GM18907 (cell line): ENCODE measurements around the gene SUSD2.
"Not testable (repeated sequence)": the region's sequence is repeated elsewhere in the genome, so short reads cannot be mapped to it uniquely, and the experiment has no call there.

Source experiments
- ATAC-seq: cut with Tn5 transposase; IDR thresholded peaks from one replicate; pipeline ENCODE4 v1.9.1; 2021; ENCODE audit warnings: mild to moderate bottlenecking, moderate library complexity; ENCODE audit not compliant: unreplicated experiment

The SUSD2 gene

DNA sequence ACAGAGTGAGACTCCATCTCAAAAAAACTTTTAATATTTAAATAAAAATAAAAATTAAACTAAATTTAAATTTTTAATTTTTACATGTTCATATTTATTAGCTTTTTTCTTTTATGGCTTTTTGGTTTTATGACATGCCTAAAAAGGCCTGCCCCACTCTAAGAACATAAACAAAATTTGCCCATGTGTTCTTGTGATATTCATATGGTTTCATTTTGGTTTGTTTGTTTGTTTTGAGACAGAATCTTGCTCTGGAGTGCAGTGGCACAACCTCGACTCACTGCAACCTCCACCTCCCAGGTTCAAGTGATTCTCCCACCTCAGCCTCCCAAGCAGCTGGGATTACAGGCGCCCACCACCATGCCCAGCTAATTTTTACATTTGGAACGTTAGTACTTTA, 27.7 kb downstream of the SUSD2 start:
- ATAC-seq = no peak

DNA sequence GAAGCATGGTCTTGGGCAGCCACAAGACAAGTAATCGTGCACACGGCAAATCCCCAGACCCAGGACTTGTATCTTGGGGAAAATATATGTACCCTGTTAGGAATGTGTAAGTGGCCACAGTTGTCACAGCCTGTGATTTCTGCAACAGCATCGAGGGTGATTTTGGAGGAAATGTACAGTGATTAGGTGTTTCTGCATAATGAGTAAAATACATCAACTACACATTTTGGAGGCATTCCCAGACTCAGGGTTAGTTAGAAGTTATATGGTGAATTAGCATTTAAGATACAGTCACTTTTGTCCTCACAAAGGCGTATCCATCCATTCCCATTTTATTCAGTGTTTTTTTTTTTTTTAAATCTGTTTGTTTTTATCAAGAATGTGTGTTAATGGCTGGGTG, 28.4 kb downstream of the SUSD2 start:
- ATAC-seq = no peak

DNA sequence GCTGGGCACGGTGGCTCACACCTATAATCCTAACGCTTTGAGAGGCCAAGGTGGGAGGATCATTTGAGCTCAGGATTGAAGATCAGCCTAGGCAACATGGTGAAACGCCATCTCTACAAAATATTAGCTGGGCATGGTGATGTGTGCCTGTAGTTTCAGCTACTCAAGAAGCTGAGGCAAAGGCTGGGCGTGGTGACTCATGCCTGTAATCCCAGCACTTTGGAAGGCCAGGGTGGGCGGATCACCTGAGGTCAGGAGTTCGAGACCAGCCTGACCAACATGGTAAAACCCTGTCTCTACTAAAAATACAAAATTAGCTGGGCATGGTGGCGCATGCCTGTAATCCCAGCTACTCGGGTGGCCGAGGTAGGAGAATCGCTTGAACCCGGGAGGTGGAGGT, 29.1 kb downstream of the SUSD2 start:
- not testable (repeated sequence) for ATAC-seq

DNA sequence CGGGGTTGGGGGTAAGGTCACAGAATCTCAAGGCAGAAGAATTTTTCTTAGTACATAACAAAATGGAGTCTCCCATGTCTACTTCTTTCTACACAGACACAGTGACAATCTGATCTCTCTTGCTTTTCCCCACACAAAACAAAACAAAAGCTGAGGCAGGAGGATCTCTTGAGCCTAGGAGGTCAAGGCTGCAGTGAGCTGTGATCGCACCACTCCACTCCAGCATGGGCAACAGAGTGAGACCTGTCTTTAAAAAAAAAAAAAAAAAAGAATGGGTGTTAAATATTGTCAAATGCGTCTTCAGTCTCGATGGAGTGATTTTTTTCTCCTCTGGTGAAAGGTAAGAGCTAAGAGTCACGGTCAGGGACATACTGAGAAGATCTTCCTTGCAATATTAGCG, 30.4 kb downstream of the SUSD2 start:
- not testable (repeated sequence) for ATAC-seq

DNA sequence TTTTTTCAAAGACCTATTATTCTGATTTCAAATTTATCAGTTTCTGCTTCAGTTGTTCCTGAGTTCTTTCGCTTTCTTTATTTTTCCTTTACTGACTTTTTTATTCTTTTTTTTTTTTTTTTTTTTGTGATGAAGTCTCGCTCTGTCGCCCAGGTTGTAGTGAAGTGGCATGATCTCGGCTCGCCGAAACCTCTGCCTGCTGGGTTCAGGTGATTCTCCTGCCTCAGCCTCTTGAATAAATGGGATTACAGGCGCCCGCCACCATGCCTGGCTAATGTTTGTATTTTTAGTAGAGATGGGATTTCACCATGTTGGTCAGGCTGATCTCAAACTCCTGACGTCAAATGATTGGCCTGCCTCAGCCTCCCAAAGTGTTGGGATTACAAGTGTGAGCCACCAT, 31.8 kb downstream of the SUSD2 start:
- not testable (repeated sequence) for ATAC-seq

DNA sequence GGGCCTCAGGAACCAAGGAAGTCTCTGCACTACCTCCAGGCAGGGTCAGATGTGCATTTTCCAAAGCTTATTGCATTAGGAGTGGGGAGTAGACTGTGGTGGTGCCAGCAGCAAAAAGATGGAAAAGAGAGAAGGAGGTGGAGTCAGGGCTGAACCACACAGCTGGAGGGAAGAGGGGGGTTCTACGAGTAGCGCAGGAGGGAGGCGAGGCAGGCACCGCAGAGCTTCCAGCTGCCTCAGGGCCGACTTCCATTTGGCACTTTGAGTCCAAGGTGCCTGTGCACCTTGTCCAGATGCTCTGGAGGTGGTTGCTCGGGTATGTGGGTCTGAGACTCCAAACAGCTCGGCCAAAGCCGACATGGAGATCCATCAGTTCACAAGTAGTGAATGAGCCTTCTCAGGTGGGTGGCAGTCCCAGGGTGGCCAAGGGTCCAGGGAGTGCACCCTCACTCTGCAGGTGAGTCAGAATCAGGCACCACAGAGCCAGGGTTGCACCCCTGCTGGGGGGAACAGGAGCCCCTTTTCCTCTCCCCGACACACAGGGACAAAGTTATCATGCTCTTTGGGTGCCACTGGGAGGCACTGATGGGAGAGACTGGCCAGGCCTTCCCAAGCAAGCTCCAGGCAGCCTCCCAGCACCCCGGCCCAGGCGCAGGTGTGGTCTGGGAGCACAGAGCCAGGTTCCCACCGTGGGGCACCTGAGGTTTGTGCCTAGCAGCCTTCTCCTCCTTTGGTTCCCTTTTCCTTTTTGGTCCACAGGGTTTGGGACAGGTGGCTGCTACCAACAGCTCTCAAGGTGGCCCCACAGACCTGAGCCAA, 33.4 kb downstream of the SUSD2 start:
- ATAC-seq = no peak

DNA sequence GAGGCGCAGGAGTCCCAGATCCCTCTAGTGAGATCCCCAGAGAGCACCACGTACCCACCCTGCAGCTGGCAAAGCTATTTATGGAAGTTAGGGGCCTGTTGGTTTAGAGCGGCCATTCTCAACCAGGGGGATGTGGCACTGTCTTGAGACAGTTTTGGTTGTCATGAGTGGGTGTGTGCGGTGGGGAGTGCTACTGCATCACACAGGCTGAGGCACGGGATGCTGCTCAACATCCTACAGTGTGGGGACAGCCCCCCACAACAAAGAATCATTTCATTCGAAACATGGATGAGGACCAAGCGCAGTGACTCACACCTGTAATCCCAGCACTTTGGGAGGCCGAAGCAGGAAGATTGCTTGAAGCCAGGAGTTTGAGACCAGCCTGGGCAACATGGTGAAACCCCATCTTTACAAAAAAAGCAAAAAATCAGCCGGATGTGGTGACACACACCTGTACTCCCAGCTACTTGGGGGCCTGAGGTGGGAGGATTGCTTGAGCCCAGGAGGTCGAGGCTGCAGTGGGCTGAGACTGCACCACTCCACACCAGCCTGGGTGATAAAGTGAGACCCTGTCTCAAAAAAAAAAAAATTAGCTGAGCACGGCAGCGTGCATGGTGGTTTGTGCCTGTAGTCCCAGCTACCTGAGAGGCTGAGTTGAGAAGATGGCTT, 35.4 kb downstream of the SUSD2 start:
- no peak for ATAC-seq

DNA sequence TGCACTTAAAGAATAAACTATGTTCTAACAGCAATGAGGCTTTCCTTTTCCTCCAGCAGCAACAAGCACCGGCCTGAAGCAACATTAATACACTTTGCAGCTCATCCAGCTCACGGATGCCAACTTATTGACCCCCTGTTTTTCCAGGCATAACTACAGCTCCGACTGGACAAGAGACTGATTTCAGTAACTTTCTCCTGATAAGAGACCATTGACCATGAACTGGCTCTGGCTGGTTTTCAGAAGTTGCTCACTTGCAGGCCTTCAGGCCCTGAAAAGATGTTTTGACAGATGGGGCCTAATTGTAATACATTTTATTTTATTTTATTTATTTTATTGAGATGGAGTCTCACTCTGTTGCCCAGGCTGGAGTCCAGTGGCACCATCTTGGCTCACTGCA, 36.1 kb downstream of the SUSD2 start:
- ATAC-seq = no peak

DNA sequence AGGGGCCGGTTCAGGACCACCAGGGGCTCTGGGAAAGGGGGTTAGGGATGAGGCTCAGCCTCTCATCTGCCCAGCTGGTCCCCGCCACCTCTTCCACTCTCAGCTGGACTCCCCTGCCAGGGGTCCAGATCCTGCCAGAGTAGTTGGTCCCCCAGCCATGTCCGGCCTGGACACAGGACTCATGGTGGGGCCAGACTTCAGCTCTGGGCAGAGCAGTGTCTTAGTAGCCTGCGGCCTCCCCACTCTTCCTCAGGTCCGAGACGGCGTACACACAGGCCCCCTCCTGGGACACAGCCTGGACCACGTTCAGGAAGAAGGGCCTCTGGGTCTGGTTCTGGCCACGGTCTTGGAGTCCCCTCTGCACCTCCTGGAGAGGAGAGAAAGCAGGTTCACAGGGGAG, 38.5 kb downstream of the SUSD2 start:
- ATAC-seq = no peak

DNA sequence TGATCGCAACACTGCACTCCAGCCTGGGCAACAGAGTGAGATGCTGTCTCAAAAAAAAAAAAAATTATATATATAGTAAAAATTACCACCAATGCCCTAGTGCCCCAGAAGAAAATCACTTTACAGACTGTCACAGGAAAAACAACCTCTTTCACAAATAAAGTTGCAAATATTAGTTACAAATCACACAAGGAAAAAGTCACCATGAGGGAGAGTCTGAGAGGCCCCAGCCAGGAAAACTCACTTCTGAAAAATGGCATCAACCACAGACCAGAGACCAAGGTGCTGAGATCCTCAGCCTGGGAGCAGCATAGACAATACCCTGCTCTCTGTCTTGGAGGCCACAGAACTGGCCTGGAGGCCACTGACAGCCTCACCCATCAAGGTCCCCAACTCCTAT, 43.2 kb downstream of the SUSD2 start:
- ATAC-seq = no peak

DNA sequence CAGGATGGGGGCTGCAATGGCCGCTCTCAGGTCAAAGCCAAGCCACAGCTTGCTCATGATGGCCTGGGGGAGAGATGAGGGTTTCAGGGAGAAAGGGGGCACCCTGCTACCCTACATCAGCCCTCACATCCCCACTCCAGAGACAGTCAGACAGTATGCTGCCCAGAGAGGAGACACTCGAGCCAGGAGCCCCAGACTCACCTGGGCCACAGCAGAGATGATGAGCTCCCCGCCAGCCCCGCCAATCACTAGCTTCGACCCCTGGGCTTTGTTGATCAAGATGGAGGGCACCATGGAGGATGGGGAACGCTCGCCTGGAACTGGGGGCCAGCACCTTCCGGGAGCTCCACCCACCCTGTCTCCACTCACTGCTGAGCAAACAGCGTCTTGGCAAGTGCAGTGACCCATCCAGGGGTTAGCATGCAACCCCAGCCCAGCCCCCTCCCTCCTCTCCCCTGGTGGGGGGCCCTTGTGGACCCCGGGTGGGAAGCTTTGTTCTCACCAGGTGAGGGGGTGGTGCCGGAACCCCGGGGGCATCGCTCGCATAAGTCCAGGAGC, 43.8 kb downstream of the SUSD2 start:
- no peak for ATAC-seq

DNA sequence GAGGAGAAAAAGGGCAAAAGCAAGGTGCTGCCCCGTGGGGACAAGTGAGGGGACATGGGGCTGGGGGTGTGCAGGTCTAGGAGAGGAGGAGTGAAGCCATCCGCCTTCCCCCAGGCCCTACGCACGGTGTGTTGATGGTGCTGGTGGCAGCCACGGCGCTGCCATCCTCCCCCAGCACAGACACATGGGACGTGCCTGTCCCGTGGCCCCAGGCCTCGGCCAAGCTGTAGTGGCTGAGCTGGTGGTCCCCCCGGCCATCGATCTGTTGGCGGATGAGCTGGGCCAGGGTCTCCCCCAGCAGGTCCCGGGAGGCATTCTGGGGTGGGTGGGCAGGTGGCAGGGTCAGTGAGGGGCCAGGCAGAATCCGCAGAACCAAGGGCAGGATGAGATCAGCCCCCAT, 44.7 kb downstream of the SUSD2 start:
- no peak for ATAC-seq

DNA sequence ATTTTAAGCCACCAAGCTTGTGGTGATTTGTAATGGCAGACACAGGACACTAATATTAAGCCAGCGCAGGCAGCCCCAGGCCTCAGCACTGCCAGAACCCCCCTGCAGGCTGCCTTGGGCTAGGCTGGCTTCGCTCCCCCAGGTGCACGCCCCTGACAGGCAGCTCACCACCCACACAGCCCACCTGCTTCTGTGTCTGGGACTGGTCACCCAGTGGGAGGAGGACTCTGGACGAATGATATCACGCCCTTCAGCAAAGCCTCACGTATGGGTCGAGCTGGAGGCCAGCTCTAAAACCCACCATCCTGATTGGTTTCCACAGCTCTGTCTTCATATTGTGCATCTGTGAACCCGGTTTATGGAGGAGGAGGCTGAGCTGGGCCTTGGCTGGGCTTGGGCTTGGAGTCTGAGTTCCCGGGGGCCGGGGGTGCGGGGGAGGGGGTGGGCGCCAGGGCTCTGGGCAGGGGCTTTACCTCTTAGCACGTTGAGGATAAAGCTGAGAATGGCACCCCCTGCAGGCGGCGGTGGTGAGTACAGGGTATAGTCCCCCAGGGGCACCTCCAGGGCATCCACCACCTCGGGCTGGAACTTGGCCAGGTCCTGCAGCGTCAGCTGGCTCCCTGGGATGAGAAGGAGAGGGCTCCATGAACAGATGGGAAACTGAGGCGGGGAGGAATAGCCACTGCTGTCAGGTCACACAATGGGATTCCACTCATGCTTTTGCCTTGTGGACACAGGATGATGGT, 49.8 kb downstream of the SUSD2 start:
- no peak for ATAC-seq

DNA sequence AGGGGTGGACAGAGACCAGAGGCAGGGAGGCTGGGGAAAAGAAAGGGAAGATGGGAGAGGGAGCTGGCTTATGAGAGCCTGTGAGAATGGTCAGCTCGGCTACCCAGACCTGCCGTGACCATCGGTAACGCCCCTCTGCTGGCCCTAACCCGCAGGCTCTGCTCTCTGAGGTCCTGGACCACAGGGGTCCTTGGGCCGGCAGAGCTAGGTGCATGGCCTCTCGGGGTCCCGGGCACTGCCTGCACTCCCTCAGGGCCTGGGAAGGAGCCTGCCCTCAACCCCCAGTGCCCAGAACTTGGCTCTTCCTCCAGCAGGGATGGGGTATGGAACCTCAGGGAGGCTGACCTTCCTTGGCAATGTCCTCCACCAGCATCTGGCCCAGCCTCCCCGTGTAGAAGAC, 50.4 kb downstream of the SUSD2 start:
- no peak for ATAC-seq

DNA sequence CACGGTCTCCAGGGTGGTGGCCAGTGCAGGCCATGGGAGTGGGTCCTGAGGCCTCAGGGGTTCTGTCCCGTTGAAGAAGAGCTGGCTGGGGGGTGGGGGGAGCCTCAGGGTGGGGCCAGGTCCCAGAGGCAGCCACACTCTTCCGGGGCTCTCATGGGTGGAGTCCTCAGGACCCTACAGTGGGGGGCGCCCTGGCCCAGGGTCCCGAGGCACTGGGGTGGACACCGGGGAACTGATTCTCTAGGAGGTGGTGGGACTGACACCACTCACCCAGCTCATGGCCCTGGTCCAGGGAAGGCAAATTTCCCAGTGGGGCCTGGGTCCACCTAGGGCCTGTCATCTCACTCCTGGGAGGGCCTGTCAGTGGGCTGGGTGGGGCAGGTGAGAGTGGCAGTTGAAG, 50.8 kb downstream of the SUSD2 start:
- ATAC-seq = no peak

DNA sequence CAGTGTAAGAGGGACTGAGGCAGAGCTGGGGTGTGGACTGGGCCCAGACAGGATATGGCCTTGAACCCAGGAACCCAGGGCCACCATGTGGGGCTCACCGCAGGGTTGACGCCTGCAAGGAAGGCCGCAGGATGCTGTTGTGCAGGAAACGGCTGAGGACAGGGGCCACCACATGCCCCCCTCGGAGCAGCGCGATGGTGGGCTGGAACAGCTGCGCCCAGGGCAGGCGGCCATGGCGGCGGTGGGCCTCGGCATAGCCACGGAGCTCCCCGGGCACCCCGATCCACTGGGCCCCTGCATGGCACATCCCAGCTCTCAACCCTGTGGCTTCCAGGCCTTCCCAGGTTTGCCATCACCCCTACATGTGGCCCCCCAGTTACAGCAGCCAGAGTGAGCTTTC, 51.4 kb downstream of the SUSD2 start:
- no peak for ATAC-seq

DNA sequence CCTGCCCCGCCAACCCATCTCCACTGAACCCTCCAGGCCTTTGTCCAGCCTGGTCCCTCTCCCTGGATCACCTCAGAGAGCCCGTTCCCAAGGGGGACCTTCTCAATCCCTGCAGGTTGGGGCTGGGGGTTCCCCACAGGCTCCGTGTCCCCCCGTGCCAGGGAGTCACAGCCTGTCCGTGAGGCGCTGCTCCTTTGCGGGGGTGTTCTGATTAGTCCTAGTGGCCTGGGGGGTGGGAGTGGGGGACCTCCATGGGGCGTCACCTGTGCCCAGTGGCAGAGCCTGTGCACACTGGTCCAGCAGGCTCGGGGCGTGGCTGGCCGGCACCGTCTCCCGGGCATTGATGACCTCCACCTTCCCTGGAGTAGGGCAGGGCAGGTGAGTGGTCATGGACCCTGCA, 51.9 kb downstream of the SUSD2 start:
- no peak for ATAC-seq

DNA sequence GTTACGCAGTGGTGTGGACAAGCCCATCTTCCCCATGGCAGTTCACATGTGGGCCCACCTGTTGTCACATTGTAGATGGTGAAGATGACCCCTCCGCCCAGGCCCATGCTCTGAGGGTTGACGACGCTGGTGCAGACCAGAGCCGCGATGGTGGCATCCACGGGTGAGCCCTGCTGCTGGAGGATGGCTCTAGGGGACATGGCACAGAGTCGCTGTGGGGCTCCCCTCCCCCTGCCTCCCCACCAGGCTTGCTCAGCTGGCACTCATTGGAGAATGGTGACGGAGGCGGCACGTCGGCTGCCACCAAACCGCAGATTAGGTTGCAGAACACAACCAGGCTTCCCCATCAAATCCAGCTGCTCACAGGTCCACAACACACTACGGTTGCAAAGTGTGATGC, 52.5 kb downstream of the SUSD2 start:
- ATAC-seq = no peak

DNA sequence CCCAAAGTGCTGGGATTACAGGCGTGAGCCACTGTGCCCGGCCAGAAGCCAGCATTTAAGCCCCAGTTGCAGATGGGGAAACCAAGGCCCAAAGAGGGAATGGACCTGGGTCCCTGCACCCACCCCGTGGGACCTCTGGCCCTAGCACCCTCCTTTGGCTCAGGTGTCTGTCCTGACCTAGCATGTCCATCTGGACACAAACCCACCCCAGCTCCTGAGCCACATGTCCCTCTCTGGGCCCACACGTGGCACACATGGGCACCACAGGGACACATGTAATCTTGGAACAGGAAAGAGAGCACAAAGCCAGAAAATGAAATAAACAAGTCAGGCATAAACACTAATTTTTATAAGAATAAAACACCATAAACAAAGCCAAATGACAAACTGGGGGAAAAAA, 54.0 kb downstream of the SUSD2 start:
- no peak for ATAC-seq

DNA sequence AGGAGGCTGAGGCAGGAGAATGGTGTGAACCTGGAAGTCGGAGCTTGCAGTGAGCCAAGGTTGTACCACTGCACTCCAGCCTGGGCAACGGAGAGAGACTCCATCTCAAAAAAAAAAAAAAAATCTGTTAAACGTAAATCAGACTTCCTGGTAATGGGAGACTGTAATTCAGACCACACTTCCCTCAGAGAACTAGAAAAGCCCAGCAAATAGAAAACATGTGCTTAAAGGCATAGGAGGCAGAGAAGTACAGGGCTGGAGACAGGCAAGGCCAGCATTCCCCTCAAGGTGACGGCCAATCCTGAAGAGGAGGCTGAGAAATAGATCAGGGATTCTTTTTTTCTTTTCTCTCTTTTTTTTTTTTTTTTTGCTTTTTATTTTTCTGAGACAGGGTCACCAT, 55.4 kb downstream of the SUSD2 start:
- no peak for ATAC-seq

DNA sequence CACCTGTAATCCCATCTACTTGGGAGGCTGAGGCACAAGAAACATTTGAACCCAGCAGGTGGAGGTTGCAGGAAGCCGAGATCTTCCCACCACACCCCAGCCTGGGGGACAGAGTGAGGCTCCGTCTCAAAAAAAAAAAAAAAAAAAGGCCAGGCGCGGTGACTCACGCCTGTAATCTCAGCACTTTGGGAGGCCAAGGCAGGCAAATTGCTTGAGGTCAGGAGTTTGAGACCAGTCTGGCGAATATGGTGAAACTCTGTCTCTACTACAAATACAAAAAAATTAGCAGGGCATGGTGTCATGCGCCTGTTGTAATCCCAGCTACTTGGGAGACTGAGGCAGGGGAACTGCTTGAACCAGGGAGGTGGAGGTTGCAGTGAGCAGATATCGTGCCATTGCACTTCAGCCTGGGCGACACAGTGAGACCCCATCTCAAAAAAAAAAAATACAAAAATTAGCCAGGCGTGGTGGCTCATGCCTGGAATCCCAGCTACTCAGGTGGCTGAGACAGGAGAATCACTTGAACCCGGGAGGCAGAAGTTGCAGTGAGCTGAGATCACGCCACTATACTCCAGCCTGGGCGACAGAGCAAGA, 56.9 kb downstream of the SUSD2 start:
- not testable (repeated sequence) for ATAC-seq
